K562 (cell line): Measurements from ENCODE around the gene KIAA0040. TPM values are rescaled to one million over a fixed set of nuclear protein-coding genes. Genes with fewer than 3 reads are reported as not detected.

Source experiments
- ATAC-seq: fragments of 200-7000 bp; cut with Tn5 transposase; 3 replicates; pipeline ENCODE4 v1.9.1; 2020; ENCODE audit warnings: moderate library complexity
- BruUV-seq: library from RNA; stranded (reverse); fragments of 400-500 nt; replicated peaks from 2 replicates; lab custom pipeline; 2021; lab: Mats Ljungman, UMichigan
- CTCF ChIA-PET: fragments of 300-600 bp; formaldehyde crosslinking; extraction: SDS; loops from one replicate; lab custom pipeline; 2021; ENCODE audit warnings: low intra/inter-chr PET ratio; lab: Yijun Ruan, JAX
- POLR2A ChIA-PET: fragments of 300-600, 350-650 bp; sonication (Branson Sonifier 250); formaldehyde crosslinking; extraction: SDS; loops from one replicate; lab custom pipeline; 2021; ENCODE audit warnings: antibody characterized with exemption, inconsistent platforms; lab: Yijun Ruan, JAX
- DNase-seq, 4 experiments: peaks; one replicate each; pipeline versions ENCODE4 v3.0.0 to v3.0.0-alpha.2; 2011 to 2018; ENCODE audit warnings: low spot score in 3 of 4, mixed read lengths in 3 of 4; ENCODE audit errors: extremely low read depth in 1 of 4
- FAIRE-seq: peaks from 2 replicates; lab custom pipeline; 2011; peaks lifted over from hg19 to GRCh38; lab: Jason Lieb, UNC
- H2AFZ ChIP-seq: 2 replicates; pipeline ENCODE4 v1.6.0; 2011; ENCODE audit warnings: low read depth, low read length, control low read depth, inconsistent platforms
- H3K27ac ChIP-seq: fragments of 200-600 bp; 3 replicates; pipeline ENCODE4 v1.8.0; 2011; ENCODE audit warnings: low read depth, mild to moderate bottlenecking, control low read depth, inconsistent platforms, low read length, moderate library complexity, mixed read lengths; ENCODE audit errors: extremely low read depth
- H3K27me3 ChIP-seq, 2 experiments: fragments of 300-600 bp in 1 of 2; 2 replicates in 1 of 2; 3 replicates in 1 of 2; pipeline versions ENCODE4 v1.6.0 to v1.8.0; 2011; ENCODE audit warnings: inconsistent platforms in 2 of 2, low read length in 2 of 2, mild to moderate bottlenecking in 1 of 2, mixed read lengths in 1 of 2, moderate library complexity in 1 of 2; ENCODE audit not compliant: control insufficient read depth in 2 of 2, insufficient read depth in 2 of 2
- H3K36me3 ChIP-seq: fragments of 300-600 bp; 3 replicates; pipeline ENCODE4 v1.8.0; 2011; ENCODE audit warnings: mild to moderate bottlenecking, low read length, inconsistent platforms; ENCODE audit not compliant: control insufficient read depth, insufficient read depth
- H3K4me1 ChIP-seq, 2 experiments: fragments of 200-600 bp in 1 of 2; replicated peaks in 1 of 2; 2 replicates in 1 of 2; 3 replicates in 1 of 2; pipeline versions ENCODE4 v1.5.1 to v1.8.0; 2011; ENCODE audit warnings: inconsistent platforms in 2 of 2, low read length in 2 of 2, mild to moderate bottlenecking in 1 of 2, mixed read lengths in 1 of 2, moderate library complexity in 1 of 2; ENCODE audit not compliant: control insufficient read depth in 2 of 2, insufficient read depth in 2 of 2
- H3K4me2 ChIP-seq: 2 replicates; pipeline ENCODE4 v1.6.1; 2011; ENCODE audit warnings: low read length, control low read depth, inconsistent platforms, mixed read lengths; ENCODE audit not compliant: insufficient read depth
- H3K4me3 ChIP-seq: fragments of 200-600 bp; sonication (generic), shearing (Covaris generic); 2 replicates; pipeline ENCODE4 v1.5.1; 2016; ENCODE audit warnings: control low read depth, inconsistent platforms
- H3K79me2 ChIP-seq: fragments of 200-600 bp; 3 replicates; pipeline ENCODE4 v1.8.0; 2011; ENCODE audit warnings: low read length, inconsistent platforms; ENCODE audit not compliant: control insufficient read depth, insufficient read depth
- H3K9ac ChIP-seq, 2 experiments: 2 replicates each; pipeline versions ENCODE4 v1.6.0 to v1.6.1; 2011; ENCODE audit warnings: low read depth in 2 of 2, low read length in 2 of 2, control low read depth in 1 of 2, inconsistent platforms in 1 of 2, mild to moderate bottlenecking in 1 of 2, mixed read lengths in 1 of 2; ENCODE audit not compliant: insufficient read depth in 1 of 2
- H3K9me1 ChIP-seq: one replicate; pipeline ENCODE4 v1.6.0; 2011; ENCODE audit warnings: inconsistent platforms, mild to moderate bottlenecking, low read length, moderate library complexity; ENCODE audit not compliant: control insufficient read depth, insufficient read depth
- H3K9me3 ChIP-seq: replicated peaks from 2 replicates; pipeline ENCODE4 v1.5.1; 2011; ENCODE audit warnings: low read depth, low read length, inconsistent platforms; ENCODE audit not compliant: control insufficient read depth, insufficient read depth
- H4K20me1 ChIP-seq: replicated peaks from 2 replicates; pipeline ENCODE4 v1.6.1; 2011; ENCODE audit warnings: low read length, inconsistent platforms, mixed read lengths; ENCODE audit not compliant: control insufficient read depth, insufficient read depth
- ASH1L ChIP-seq: fragments of 450-650 bp; IDR thresholded peaks from 2 replicates; pipeline ENCODE4 v1.6.1; 2018; ENCODE audit warnings: borderline replicate concordance, mild to moderate bottlenecking, low read depth; ENCODE audit not compliant: partially characterized antibody
- BDP1 ChIP-seq: IDR thresholded peaks from 3 replicates; pipeline ENCODE4 v1.6.1; 2011; ENCODE audit not compliant: insufficient read length, insufficient read depth
- FOSL1 ChIP-seq: fragments of 200-800 bp; sonication (Bioruptor generic); conservative IDR thresholded peaks from 2 replicates; pipeline ENCODE4 v1.6.1; 2016; ENCODE audit warnings: missing genetic modification characterization, missing compliant biosample characterization
- GTF2E2 ChIP-seq: fragments of 200-800 bp; sonication (Bioruptor generic); IDR thresholded peaks from 2 replicates; pipeline ENCODE4 v1.6.1; 2016; ENCODE audit warnings: missing genetic modification characterization, missing compliant biosample characterization
- HCFC1 ChIP-seq: IDR thresholded peaks from 2 replicates; pipeline ENCODE4 v1.6.1; 2012; ENCODE audit warnings: low read depth, low read length, improper control_type of control experiment
- KDM1A ChIP-seq, 2 experiments: fragments of 450-650 bp; IDR thresholded peaks; 2 replicates each; pipeline ENCODE4 v1.6.1; 2016; ENCODE audit warnings: mild to moderate bottlenecking in 2 of 2
- NR2F6 ChIP-seq: fragments of 450-650 bp; formaldehyde crosslinking; IDR thresholded peaks from 2 replicates; pipeline ENCODE4 v1.4.0; 2020; ENCODE audit warnings: mild to moderate bottlenecking
- OTX1 ChIP-seq: fragments of 450-650 bp; formaldehyde crosslinking; IDR thresholded peaks from 2 replicates; pipeline ENCODE4 v1.4.0; 2022; ENCODE audit warnings: mild to moderate bottlenecking
- RBM14 ChIP-seq: fragments of 200-400 bp; formaldehyde crosslinking; IDR thresholded peaks from 2 replicates; pipeline ENCODE4 v1.6.1; 2018; ENCODE audit warnings: low read depth, mild to moderate bottlenecking, low read length, moderate library complexity, borderline replicate concordance; ENCODE audit not compliant: insufficient read depth
- SP2 ChIP-seq: IDR thresholded peaks from 2 replicates; pipeline ENCODE4 v1.6.1; 2011; ENCODE audit warnings: mild to moderate bottlenecking, low read depth, low read length, moderate library complexity; ENCODE audit not compliant: poor library complexity, severe bottlenecking; ENCODE audit errors: extremely low read depth
- ZC3H11A ChIP-seq: IDR thresholded peaks from 2 replicates; pipeline ENCODE4 v1.6.1; 2012; ENCODE audit warnings: low read depth, low read length, improper control_type of control experiment
- ZFPM2 ChIP-seq: fragments of 250-450 bp; sonication (Bioruptor Pico); IDR thresholded peaks from 2 replicates; pipeline ENCODE4 v1.5.1; 2022; ENCODE audit warnings: mild to moderate bottlenecking
- ZKSCAN8 ChIP-seq: fragments of 200-800 bp; sonication (Bioruptor generic); IDR thresholded peaks from 2 replicates; pipeline ENCODE4 v1.6.1; 2016; ENCODE audit warnings: missing genetic modification characterization, missing compliant biosample characterization
- ZNF165 ChIP-seq: fragments of 250-450 bp; sonication (Bioruptor Pico); IDR thresholded peaks from 2 replicates; pipeline ENCODE4 v1.4.0; 2020; ENCODE audit warnings: borderline replicate concordance
- ZNF263 ChIP-seq: sonication (generic); formaldehyde crosslinking; IDR thresholded peaks from 2 replicates; pipeline ENCODE4 v1.8.0; 2022; ENCODE audit warnings: mild to moderate bottlenecking, missing genetic modification reagents, borderline replicate concordance
- ZNF785 ChIP-seq: fragments of 250-450 bp; sonication (Bioruptor Pico); IDR thresholded peaks from 2 replicates; pipeline ENCODE4 v1.4.0; 2020; ENCODE audit warnings: mild to moderate bottlenecking
- WGBS: fragments of 100-300 bp; shearing (Covaris generic); methylation state at CpG from one replicate; pipeline ENCODE4 v1.1.6; 2016; ENCODE audit warnings: low coverage, mixed read lengths; ENCODE audit not compliant: insufficient coverage; ENCODE audit errors: missing lambda C conversion rate; 5-methylcytosine and 5-hydroxymethylcytosine counted together
- in situ Hi-C: fragments of 300-500 bp; cut with MboI; formaldehyde crosslinking; loops from 4 replicates; pipeline ENCODE4 v1.15.0; 2018; ENCODE audit warnings: inconsistent platforms, mixed read lengths
- intact Hi-C: fragments of 100-400 bp; cut with micrococcal nuclease; formaldehyde crosslinking; loops from 2 replicates; pipeline ENCODE4 v1.14.2; 2022
- polyA plus RNA-seq, 8 experiments: library from polyadenylated mRNA; depleted of rRNA in 4 of 8; stranded (reverse) in 5 of 8; unstranded in 3 of 8; fragments of >200 nt; fragmentation: Nextera tagmentation in 2 of 8; fragmentation: Illumina TruSeq in 1 of 8; extraction: Ambion mirVana in 2 of 8; extraction: Trizol in 1 of 8; gene quantifications; 2 replicates each; pipeline versions ENCODE4 v1.2.1 to v1.2.3, GENCODE V29; 2011 to 2014; ENCODE audit warnings: inconsistent platforms in 1 of 8, missing spikeins in 1 of 8
- total RNA-seq, 7 experiments: library from RNA; depleted of rRNA in 6 of 7; stranded (reverse); fragments of >200 nt in 6 of 7; fragmentation: Illumina TruSeq in 2 of 7; extraction: Trizol in 2 of 7; gene quantifications; 2 replicates each; pipeline versions ENCODE4 v1.2.1 to v1.2.3, GENCODE V29; 2011 to 2021; ENCODE audit warnings: low replicate concordance in 1 of 7
- TF ChIP-seq, protein P1 (sequence below): sonication (generic); formaldehyde crosslinking; IDR thresholded peaks from 2 replicates; pipeline ENCODE4 v1.8.1; 2023; ENCODE audit warnings: mild to moderate bottlenecking, missing genetic modification reagents

The KIAA0040 gene
- total and polyA plus RNA-seq, 9 of the 15 experiments (the other 6 are each of a cell fraction or from before 2014, with no cell fraction given), result 3.4 to 13.6 (median 7.1) TPM

DNA sequence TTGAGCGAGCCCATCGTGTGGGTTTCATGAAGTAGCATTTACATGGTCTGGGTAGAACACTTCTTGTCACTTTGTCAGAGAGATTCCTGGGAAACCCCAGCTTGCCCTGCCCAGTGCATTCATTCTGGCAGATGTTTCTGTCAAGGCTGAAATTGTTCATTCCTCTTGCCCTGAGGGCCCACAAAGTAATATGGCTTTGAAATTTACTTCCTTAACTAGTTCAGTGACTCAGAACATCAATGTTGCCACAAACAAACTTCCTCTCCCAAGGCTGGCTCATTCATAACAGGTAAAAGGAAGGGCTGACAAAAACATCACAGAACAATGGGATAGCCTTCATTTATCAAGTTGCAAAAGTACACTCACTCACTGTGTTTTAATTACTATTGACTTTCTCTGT is 5.0 kb upstream of the KIAA0040 start:
- H3K27ac ChIP-seq, result no peak overlapping the region
- ChIA-PET POLR2A (interaction anchor here (1.2 kb wide), 1 partner anchor 13 kb away, joined by 3 read pairs; no protein-coding TSS in a partner anchor), CTCF (no interaction called here)
- no peaks in the 10 kb centered on the region for H3K9me3 ChIP-seq
- FAIRE-seq (no peak), ATAC-seq (no peak), DNase-seq (no peak)
- H3K4me1 ChIP-seq, result peaks cover 0 to 6% of the 10 kb centered on the region in 2 experiments; a peak in 4 of 5 replicates
- 15% methylated on average over 2 of the region's 2 CpGs for WGBS
- in situ Hi-C loops (no loop called here), intact Hi-C loops (no loop called here)
- H3K9me1 ChIP-seq, result no peaks in the 10 kb centered on the region
- no peak overlapping the region for H3K4me3 ChIP-seq
- H2AFZ ChIP-seq, result no peak overlapping the region
- TF ChIP-seq ZNF785 (CRISPR knock-in tag), result no peak
- no peak for TF ChIP-seq SP2
- no peak for TF ChIP-seq BDP1
- no peak for TF ChIP-seq RBM14
- no peak for TF ChIP-seq ZC3H11A
- TF ChIP-seq, protein P1, sequence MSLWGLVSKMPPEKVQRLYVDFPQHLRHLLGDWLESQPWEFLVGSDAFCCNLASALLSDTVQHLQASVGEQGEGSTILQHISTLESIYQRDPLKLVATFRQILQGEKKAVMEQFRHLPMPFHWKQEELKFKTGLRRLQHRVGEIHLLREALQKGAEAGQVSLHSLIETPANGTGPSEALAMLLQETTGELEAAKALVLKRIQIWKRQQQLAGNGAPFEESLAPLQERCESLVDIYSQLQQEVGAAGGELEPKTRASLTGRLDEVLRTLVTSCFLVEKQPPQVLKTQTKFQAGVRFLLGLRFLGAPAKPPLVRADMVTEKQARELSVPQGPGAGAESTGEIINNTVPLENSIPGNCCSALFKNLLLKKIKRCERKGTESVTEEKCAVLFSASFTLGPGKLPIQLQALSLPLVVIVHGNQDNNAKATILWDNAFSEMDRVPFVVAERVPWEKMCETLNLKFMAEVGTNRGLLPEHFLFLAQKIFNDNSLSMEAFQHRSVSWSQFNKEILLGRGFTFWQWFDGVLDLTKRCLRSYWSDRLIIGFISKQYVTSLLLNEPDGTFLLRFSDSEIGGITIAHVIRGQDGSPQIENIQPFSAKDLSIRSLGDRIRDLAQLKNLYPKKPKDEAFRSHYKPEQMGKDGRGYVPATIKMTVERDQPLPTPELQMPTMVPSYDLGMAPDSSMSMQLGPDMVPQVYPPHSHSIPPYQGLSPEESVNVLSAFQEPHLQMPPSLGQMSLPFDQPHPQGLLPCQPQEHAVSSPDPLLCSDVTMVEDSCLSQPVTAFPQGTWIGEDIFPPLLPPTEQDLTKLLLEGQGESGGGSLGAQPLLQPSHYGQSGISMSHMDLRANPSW (CRISPR knock-in tag), result no peak
- no peak for TF ChIP-seq ZKSCAN8 (CRISPR knock-in tag)
- TF ChIP-seq GTF2E2 (tag), result no peak
- TF ChIP-seq ZFPM2 (CRISPR knock-in tag), result no peak
- no peak for TF ChIP-seq KDM1A (IDR thresholded peaks at IDR 0.05)
- TF ChIP-seq FOSL1 (tag), result no peak
- no peak for TF ChIP-seq NR2F6 (CRISPR knock-in tag)
- TF ChIP-seq ZNF263 (CRISPR knock-in tag), result no peak
- TF ChIP-seq HCFC1, result no peak
- TF ChIP-seq ZNF165, result no peak
- no peak for TF ChIP-seq ASH1L
- no peak for TF ChIP-seq OTX1 (CRISPR knock-in tag)
- H3K9ac ChIP-seq, result no peak overlapping the region
- H3K36me3 ChIP-seq, result no peaks in the 10 kb centered on the region
- peaks cover 16 to 19% of the 10 kb centered on the region in 2 experiments for H3K27me3 ChIP-seq
- H3K79me2 ChIP-seq, result no peaks in the 10 kb centered on the region
- no peaks in the 10 kb centered on the region for H4K20me1 ChIP-seq
- no TSS peak for BruUV-seq
- H3K4me2 ChIP-seq, result no peak overlapping the region
